Activated T-cell treated with anti-CD3 and anti-CD28 coated beads, Interleukin-2, amount 50 U/mL, for 48 hours (primary cell): ENCODE results near the gene ZFAND3.

Source experiments
- DNase-seq, 2 experiments: peaks; one replicate each; pipeline ENCODE4 v3.0.0-alpha.2; 2020

The ZFAND3 gene

GRCh38 chr6:38142178-38142902 is 322.8 kb downstream of the ZFAND3 start:
- no peak for DNase-seq

GRCh38 chr6:38143191-38144150 is 323.9 kb downstream of the ZFAND3 start:
- DNase-seq: no peak

- DNase-seq: no peak
Measured at GRCh38 chr6:38144365-38144945, 324.9 kb downstream of the ZFAND3 start.

- DNase-seq: no peak
Measured at GRCh38 chr6:38146021-38146733, 326.6 kb downstream of the ZFAND3 start.

- no peak for DNase-seq
Measured at GRCh38 chr6:38146734-38147027, 327.2 kb downstream of the ZFAND3 start.

- no peak for DNase-seq
Measured at GRCh38 chr6:38148606-38149005, 329.1 kb downstream of the ZFAND3 start.

- DNase-seq: peak in 1 of 2 experiments; percentile 6
Measured at GRCh38 chr6:38149531-38149930, 330.0 kb downstream of the ZFAND3 start.

- no peak for DNase-seq
Measured at GRCh38 chr6:38150021-38150420, 330.5 kb downstream of the ZFAND3 start.

GRCh38 chr6:38150681-38151296 is 331.3 kb downstream of the ZFAND3 start:
- peak in 1 of 2 experiments; percentile 13 for DNase-seq

GRCh38 chr6:38151580-38152500 is 332.3 kb downstream of the ZFAND3 start:
- peak in 1 of 2 experiments; percentile 7 for DNase-seq

GRCh38 chr6:38152620-38153019 is 333.1 kb downstream of the ZFAND3 start:
- no peak for DNase-seq

GRCh38 chr6:38153076-38153797 is 333.7 kb downstream of the ZFAND3 start:
- no peak for DNase-seq

- no peak for DNase-seq
Measured at GRCh38 chr6:38153798-38154345, 334.3 kb downstream of the ZFAND3 start.

GRCh38 chr6:38154731-38155130 is 335.2 kb downstream of the ZFAND3 start:
- DNase-seq: no peak

GRCh38 chr6:38155144-38155543 is 335.6 kb downstream of the ZFAND3 start:
- DNase-seq: no peak

- no peak for DNase-seq
Measured at GRCh38 chr6:38155621-38156204, 336.2 kb downstream of the ZFAND3 start.

- DNase-seq: no peak
Measured at GRCh38 chr6:38156818-38157565, 337.5 kb downstream of the ZFAND3 start.

- no peak for DNase-seq
Measured at GRCh38 chr6:38157905-38158304, 338.4 kb downstream of the ZFAND3 start.

- no peak for DNase-seq
Measured at GRCh38 chr6:38158762-38159350, 339.3 kb downstream of the ZFAND3 start.
